GM12875 (cell line): ENCODE measurements around the gene SRSF9.

Experiments used
- H3K4me3 ChIP-seq: one replicate; pipeline ENCODE4 v1.5.1; 2011; ENCODE audit warnings: low read depth, low read length, control low read depth
- CTCF ChIP-seq: IDR thresholded peaks from 2 replicates; pipeline ENCODE4 v1.5.1; 2011; ENCODE audit warnings: low read depth, mild to moderate bottlenecking, control low read depth, inconsistent platforms, low read length, moderate library complexity, borderline replicate concordance; ENCODE audit not compliant: insufficient read depth

Gene SRSF9

DNA sequence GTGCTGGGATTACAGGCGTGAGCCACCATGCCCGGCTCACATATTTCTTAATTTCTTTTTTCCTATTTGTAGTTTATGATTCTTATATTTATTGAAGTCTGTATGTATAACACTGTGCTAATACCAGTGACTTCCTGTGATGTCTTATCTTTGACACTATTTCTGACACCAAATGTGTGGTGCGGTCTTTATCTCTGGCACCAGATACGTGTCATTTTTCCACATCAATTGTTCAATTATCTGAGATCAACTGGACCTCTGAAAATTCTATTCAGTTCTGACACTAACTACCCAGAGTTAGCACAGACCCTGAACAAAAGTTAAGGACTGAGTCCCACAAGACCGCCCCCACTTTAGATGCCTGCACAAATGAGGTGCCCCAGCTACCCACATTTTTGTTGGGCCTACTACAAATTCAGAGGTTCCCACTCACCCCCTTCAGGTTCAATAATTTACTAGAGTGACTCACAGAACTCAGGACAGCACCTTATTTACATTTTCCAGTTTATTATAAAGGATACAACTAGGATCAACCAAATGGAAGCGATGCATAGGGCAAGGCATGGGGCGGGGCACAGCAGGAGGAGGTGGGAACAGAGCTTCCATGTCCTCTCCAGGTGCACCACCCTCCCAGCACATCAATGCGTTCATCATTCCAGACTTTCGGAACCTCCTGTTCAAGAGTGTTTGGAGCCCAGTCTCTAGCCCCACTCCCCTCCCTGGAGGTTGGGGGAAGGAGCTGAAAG, 11.6 kb upstream of the SRSF9 start:
- no peak overlapping the region for H3K4me3 ChIP-seq
- TF ChIP-seq CTCF = no peak

DNA sequence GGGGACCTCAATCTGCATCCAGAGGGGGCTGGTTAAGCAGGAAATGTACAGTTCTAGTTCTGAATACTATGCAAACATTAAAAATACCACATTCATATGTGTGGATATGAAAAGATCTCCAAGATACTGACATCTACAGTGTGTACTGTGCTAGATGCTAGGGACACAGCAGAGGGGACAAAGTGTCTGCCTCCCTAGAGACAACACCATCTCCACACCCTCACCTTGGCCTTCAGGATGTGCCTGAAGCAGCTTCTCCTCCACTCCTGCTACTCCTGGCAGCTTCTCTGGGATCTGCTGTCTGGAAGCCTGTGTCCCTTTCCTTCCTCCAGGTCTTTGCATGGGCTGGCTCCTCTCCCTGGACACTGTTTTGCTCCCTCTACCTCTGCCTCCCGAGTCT, 10.7 kb upstream of the SRSF9 start:
- no peak for TF ChIP-seq CTCF
- H3K4me3 ChIP-seq = no peak overlapping the region

DNA sequence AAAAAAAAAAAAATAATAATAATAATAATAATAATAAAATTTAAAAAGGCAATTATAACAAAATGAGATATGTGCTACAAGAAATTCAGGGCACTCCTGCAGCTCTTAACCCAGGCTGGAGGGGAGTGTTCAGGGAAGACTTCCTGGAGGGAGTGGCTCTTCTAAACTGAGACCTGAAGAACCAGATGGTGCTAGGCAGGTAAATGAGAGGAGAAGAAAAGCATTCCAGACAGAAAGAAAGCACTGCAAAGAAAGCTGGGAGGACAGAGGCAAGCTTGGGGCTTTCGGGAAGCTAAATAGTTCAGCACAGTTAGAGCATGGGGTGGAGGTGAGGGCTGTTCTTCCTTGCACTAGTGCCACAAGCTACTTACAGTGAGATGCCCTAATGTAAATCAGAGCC, 9.9 kb upstream of the SRSF9 start:
- no peak overlapping the region for H3K4me3 ChIP-seq
- TF ChIP-seq CTCF = no peak

DNA sequence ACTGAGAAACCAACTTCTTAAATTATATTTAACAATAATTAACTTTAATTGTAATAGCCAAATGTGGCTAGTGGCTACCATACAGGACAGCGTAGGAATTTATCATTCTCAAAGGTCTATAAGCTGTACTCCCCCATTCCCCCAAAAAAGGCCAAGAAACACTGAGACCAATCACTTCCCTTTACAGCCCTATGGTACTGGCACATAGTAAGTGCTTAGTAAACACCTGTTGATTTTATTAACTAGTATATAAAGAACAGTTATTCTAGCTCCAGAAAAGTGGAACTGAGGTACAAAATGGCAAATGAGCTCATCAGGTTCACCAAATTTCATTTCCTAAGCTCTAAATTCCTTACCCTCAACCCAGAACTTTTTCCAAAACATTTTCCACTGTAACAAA, 6.1 kb upstream of the SRSF9 start:
- TF ChIP-seq CTCF = no peak
- H3K4me3 ChIP-seq = no peak overlapping the region

DNA sequence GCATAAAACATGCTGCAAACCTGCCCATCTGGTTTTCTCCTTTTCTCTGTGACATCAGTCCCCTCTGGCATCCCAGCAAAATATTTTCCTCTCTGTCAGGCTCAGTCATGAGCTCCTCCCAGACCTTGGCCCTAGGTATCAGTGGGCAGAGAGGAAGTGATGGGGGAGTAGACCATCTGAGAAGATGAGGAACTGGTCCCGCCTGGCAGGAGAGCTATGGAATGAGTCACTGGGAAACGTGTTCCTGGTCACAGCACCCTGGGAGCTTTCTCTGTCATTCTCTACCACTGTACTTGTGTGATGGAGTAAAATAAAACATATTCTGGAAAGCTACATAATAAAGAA, 5.0 kb upstream of the SRSF9 start:
- no peak for TF ChIP-seq CTCF
- no peak overlapping the region for H3K4me3 ChIP-seq

DNA sequence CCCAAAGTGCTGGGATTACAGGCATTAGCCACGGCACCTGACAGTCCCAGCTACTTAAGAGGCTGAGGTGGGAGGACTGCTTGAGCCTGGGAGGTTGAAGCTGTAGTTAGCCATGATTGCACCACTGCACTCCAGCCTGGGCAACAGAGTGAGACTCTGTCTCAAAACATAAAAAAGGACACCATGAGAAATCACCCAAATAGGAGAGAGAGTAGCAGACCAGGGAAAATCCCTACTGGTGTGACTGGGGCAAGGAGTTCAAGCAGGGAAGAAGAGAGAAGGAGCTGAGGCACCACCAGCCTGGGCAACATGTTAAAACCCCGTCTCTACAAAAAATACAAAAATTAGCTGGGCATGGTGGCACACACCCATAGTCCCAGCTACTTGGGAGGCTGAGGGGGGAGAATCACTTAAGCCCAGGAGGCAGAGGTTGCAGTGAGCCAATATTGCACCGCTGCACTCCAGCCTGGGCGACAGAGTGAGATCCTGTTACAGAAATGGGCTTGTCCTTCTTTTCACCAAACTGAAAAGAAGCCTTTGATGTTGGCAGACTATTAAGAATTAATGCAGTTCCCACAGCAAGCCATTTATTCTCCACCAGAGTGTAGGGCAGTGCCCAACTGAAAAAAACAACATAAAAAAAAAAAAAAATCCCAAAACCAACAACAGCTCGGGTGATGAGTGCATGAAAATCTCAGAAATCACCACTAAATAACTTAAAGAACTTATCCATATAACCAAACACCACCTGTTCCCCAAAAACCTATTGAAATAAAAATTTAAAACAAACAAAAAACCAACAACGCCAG, 4.5 kb upstream of the SRSF9 start:
- H3K4me3 ChIP-seq = no peak overlapping the region
- TF ChIP-seq CTCF = no peak

DNA sequence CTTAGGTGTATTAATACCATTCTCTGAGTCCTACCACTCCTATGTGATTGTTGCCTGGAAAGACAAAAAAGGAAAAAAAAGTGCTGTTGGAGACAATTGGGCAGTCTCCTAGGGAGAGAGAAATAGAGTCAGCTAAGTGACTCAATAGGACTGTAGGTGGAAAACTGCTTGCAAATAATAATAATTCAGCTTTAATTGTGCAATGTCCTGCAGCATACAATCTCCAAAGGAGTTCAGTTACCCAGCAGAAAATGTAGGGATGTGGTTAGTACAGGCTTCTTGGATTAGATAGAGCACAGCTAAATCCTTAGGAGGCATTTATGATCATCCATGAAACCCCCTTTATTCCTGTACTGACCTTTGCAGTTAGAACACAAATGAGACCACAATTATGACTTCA, 3.0 kb upstream of the SRSF9 start:
- TF ChIP-seq CTCF = no peak
- H3K4me3 ChIP-seq = no peak overlapping the region
